ENCODE measurements around the gene IFNA6.
"Not testable (repeated sequence)": the region's sequence is repeated elsewhere in the genome, so short reads cannot be mapped to it uniquely, and the experiment has no call there.

IFNA6 gene

GRCh38 chr9:21350787-21351186, at the start of gene IFNA6:
IFNA6 (minus strand) TSS chr9:21350887; CDS start chr9:21350887, 0 bp downstream.
- DNase-seq (ENCODE audit: low read depth in 4 of 4, low spot score in 1 of 4), result no peak

GRCh38 chr9:21399956-21400355, 49.3 kb upstream of the IFNA6 start:
- no peak for DNase-seq (ENCODE audit: low read depth in 4 of 4, low spot score in 1 of 4)

- DNase-seq (ENCODE audit: low read depth in 4 of 4, low spot score in 1 of 4), result no peak
These were observed 48.3 kb upstream of the IFNA6 start for GRCh38 chr9:21398955-21399489.

GRCh38 chr9:21395778-21396717, 45.4 kb upstream of the IFNA6 start:
- DNase-seq (ENCODE audit: low read depth in 4 of 4, low spot score in 1 of 4), result peak; percentile 29 to 51 (median 41)

- no peak for DNase-seq (ENCODE audit: low read depth in 4 of 4, low spot score in 1 of 4)
These were observed 41.6 kb upstream of the IFNA6 start for GRCh38 chr9:21392270-21392669.

GRCh38 chr9:21385131-21385670, 34.5 kb upstream of the IFNA6 start, which contains the start of gene IFNA2:
IFNA2 (minus strand) TSS chr9:21385398; CDS start chr9:21385329, 69 bp downstream.
- DNase-seq (ENCODE audit: low read depth in 4 of 4, low spot score in 1 of 4), result no peak

GRCh38 chr9:21383627-21384026, 32.9 kb upstream of the IFNA6 start:
- no peak for DNase-seq (ENCODE audit: low read depth in 4 of 4, low spot score in 1 of 4)

GRCh38 chr9:21381448-21382339, 31.0 kb upstream of the IFNA6 start:
- no peak for DNase-seq (ENCODE audit: low read depth in 4 of 4, low spot score in 1 of 4)

GRCh38 chr9:21371467-21371866, 20.8 kb upstream of the IFNA6 start:
- DNase-seq (ENCODE audit: low read depth in 4 of 4, low spot score in 1 of 4), result not testable (repeated sequence)

- no peak for DNase-seq (ENCODE audit: low read depth in 4 of 4, low spot score in 1 of 4)
These were observed 17.3 kb upstream of the IFNA6 start, which contains the start of gene IFNA13 for GRCh38 chr9:21367957-21368356. IFNA13 (minus strand) TSS chr9:21368057; CDS start chr9:21368010, 47 bp downstream.

- DNase-seq (ENCODE audit: low read depth in 4 of 4, low spot score in 1 of 4), result not testable (repeated sequence)
These were observed 16.5 kb upstream of the IFNA6 start for GRCh38 chr9:21367169-21367568.

- DNase-seq (ENCODE audit: low read depth in 4 of 4, low spot score in 1 of 4), result no peak
These were observed 11.6 kb upstream of the IFNA6 start for GRCh38 chr9:21362287-21362686.

GRCh38 chr9:21357479-21358460, 7.1 kb upstream of the IFNA6 start:
- no peak for DNase-seq (ENCODE audit: low read depth in 4 of 4, low spot score in 1 of 4)

- no peak for DNase-seq (ENCODE audit: low read depth in 4 of 4, low spot score in 1 of 4)
These were observed 2.2 kb downstream of the IFNA6 start for GRCh38 chr9:21348430-21348970.

- no peak for DNase-seq (ENCODE audit: low read depth in 4 of 4, low spot score in 1 of 4)
These were observed 10.0 kb downstream of the IFNA6 start for GRCh38 chr9:21340735-21341134.

- no peak for DNase-seq (ENCODE audit: low read depth in 4 of 4, low spot score in 1 of 4)
These were observed 14.2 kb downstream of the IFNA6 start for GRCh38 chr9:21336457-21336856.

- peak; percentile 54 to 86 (median 73) for DNase-seq (ENCODE audit: low read depth in 4 of 4, low spot score in 1 of 4)
These were observed 15.7 kb downstream of the IFNA6 start, which contains the start of gene KLHL9 for GRCh38 chr9:21334701-21335632. KLHL9 (minus strand) TSS chr9:21335404; CDS start chr9:21334859, 545 bp downstream.

GRCh38 chr9:21333226-21333625, 17.5 kb downstream of the IFNA6 start:
- no peak for DNase-seq (ENCODE audit: low read depth in 4 of 4, low spot score in 1 of 4)

Measured in stimulated activated CD4-positive, alpha-beta T cell treated with anti-CD3 and anti-CD28 coated beads, Interleukin-1b, Interleukin-23, amount 100 ng/mL, for 24 hours (primary cell).